GM21619 (cell line): Measurements from ENCODE around the gene MLNR.

Experiments used
- ATAC-seq: cut with Tn5 transposase; IDR thresholded peaks from one replicate; pipeline ENCODE4 v1.9.1; 2021; ENCODE audit not compliant: unreplicated experiment

Gene MLNR

DNA sequence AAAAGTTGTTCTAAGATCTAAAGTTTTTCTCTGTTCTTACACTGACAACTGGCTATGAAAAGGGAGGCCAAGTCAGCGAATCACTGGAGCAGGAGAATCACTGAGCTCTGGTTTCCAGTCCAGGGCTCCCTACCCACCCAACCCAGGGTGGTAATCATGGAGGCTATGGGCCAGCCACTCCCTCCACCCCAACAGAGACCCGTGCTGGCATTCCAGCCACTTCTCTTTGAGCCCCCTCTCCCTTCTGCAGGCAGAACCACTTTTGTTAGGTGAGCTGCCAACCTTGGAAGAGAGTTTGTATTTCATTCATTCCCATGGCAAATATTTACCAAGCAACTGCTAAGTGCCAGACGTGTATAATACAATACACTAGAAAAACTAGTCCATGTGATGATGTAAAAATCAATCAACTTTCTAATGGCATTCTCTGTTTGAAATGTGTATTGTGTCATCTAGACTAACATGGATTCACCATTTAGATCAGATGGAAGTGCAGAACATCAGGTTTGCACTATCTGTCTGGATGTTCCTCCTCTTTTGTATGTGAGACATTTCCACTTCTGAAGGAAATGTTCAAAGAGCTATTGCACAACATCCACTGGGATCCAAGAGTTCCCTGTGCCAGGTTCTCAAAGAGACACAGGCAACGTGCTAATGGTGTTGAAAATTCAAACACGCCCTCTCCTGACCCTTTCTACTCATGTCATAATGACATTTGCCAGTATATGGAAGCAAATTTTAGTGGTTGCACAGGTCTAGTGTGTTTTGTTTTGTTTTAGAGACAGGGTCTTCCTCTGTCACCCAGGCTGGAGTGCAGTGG, 5.3 kb downstream of the MLNR start:
- ATAC-seq: no peak

DNA sequence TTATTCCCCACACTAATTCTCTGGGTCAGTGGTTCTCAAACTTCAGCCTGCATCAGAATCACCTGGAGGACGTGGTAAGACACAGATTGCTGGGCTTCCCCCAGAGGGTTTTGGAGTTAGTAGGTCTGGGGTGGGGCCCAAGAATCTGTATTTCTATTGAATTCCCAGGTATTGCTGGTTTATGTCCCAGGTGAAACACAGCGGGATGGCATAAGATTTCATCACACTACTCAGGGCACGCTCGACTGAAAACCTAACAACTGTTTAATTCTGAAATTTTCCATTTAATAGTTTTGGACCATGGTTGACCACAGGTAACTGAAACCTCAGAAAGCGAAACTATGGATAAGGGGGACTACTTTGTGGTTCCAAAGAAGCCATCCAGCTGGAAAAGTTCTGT, 6.5 kb downstream of the MLNR start:
- no peak for ATAC-seq

DNA sequence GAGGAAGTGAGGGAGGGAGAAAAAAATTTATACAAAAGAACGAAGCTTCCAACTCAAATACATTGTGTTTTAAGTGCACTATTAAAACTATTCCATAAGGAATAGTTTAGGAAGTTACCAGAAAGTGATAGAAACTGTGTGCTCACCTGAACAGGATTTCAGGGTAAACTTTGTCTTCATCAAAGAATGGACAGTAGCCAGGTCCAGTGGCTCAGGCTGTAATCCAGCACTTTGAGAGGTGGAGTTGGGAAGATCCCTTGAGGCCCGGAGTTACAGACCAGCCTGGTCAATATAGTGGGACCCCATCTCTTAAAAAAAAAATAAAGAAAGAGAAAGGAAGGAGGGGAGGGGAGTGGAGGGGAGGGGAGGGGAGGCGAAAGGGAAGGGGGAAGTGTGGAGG, 14.6 kb downstream of the MLNR start:
- no peak for ATAC-seq

DNA sequence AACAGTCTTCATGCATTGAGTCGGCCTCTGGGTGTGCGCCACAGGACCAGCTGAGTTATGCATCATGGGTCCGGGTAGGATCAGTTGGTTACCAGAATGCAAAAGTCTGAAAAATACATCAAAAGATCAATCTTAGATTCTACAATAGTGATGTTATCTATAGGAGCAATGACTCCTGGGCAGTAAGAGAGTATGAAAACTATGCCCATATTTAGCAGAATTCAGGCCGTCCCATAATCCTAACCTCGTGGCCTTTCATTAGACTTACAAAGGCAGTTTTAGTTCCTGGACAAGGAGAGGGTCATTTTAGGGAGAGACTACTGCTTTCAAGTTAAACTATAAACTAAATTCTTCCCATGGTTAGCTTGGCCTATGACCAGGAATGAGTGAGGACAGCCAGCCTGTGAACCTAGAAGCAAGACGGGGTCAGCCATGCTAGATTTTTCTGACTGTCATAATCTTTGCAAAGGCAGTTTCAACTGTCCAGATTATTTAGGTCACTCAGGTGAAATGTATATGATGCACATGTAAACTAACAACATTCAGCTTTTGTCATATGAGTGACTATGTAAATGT, 15.8 kb downstream of the MLNR start:
- no peak for ATAC-seq

DNA sequence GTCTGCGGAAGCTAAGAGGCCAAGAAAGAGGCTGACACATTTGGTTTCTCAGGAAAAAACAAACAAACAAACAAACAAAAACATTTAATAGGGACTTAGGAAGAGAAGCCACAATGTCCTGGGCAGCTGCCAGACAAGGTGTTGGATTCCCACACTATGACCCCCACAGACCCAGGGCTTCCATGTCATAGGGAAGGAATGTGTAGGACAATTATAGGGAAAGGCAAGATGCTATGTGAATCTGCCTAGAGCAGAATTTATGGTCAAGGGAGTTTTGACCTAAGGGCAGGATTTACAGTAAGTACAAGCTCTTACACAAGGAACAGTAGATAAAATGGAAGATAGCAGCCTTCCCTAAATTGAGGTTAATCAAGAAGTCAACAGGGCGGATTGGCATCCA, 18.5 kb downstream of the MLNR start:
- ATAC-seq: no peak

DNA sequence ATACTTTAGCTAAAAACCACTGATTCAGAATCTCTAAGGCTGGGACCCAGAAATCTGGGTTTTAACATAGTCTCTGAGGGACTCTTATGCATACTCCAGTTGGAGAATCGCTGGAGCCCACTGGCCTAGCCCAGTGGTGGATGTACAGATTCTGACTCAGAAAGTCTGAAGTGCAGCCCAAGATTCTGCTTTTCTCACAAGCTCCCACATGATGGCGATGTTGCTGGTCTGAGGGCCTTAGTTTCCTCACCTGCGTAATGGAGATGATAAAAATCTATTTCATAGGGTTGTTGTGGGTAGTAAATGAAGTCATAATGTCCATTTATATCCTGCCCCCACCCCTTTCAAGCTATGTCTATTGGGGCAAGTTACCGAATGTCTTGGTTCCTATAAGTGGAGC, 19.9 kb downstream of the MLNR start:
- ATAC-seq: no peak

DNA sequence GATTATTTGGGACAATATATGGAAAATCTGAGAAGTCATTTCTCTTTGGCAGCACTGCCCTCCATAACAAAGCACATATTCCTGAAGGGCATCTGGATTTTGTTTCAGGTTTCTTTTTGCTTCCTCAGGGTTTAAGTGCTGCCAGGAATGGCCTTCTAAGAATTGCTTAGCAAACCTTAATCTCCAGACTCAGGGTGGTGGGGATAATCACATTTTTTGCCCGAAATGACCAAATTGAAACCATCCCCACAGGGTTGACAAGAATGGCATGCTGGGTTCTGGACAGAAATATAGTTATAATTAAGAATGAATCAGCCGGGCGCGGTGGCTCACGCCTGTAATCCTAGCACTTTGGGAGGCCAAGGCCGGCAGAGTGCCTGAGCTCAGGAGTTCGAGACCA, 21.2 kb downstream of the MLNR start:
- ATAC-seq: no peak

DNA sequence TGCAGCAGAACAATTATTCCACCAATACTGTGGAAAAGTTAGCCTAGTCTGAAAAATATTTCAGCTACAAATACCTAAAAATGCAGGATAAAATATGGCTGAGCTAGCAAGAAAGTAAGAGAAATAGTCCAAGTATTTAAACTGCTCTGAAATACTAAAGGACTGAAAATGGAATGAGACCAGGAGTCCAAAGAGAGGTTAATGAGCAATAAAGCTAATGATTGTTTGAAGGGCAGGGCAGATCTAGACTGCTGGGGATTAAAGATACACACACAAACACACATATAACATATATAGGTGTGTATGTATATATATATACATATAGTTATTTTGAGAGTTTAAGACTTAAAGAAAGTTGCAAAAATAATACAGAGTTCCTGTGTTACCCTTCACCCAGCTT, 25.0 kb downstream of the MLNR start:
- no peak for ATAC-seq

DNA sequence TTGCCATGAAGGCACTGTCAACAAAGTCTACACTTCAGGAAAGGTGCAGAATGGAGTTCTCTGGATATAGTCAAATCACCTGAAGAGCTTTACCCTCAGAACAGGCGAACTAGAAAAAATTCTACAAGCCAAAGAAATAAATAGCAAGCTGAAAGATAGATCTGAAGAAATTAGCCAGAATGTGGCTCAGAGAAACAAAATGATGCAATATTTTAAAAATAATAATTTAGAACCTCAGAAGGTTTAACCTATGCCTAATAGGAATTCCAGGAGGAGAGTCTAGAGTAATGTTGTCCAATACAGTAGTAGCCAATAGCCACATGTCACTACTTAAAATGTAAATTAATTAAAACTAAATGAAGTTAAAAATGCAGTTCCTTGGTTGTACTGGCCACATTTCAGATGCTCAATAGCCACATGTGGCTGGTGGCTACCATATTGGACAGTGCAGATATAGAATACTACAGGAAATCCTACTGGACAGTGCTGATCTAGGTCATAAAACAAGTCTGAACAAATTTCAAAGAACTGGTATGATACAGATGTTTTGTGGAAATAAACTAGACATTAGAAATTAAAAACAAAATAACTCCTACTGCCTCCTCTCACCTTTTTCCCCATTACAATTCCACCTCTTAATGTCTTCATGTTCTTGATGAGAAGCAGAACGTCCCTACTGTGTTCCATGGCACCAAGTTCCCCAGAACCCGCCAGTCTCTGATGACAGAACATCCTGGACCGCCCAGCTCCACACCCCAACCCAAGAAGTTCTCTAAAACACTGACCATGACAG, 26.9 kb downstream of the MLNR start:
- ATAC-seq: peak; percentile 35

DNA sequence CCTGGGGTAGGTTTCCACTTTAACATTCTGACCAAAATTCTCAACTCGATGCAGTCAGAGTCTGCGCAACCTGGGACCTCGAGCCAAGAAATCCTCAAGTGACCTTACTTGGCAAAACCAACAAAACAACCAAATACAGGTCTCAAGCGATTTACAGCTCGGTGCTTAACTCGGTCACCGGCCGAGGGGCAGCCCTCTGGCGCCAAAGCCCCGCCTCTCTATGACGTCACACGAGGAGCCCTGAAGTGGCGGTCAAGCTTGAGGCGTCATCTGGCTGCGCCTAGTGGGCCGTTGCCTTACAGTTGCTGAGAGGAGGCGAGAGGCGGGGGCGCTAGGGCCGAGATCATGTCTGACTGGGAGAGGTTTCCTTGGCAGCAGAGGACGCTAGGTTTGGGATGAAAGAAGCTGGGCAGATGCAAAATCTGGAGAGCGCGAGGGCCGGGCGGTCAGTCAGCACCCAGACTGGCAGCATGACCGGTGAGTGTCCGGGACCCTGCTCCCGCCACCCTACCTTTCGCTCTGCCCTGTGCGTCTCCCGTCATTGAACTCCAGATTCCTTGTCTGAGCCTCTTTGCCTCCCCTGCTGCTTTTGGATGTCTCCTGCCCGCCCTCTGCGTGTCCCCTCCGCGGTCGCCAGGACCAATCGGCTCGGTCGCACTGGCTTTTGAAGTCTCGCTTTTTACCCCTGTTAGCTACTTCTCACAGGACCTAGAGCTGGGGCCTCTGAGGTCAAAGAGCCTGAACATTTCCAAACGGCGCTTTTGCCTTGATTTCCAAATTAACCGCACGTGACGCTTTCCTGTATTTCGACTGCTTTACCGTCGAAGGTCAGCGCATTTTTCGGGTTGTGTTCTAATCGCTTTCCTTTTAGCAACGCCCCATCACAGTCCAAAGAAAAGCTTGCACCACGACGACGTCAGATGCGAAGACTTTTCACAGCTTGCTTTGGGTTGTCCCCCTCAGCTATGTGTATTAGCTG, 27.8 kb downstream of the MLNR start, which contains the start of gene CDADC1:
Gene CDADC1 (plus strand): TSS at position 283 of the 979 bp plus-strand sequence. CDS start 113 bp downstream, at position 396.
- peak; percentile 96 for ATAC-seq

DNA sequence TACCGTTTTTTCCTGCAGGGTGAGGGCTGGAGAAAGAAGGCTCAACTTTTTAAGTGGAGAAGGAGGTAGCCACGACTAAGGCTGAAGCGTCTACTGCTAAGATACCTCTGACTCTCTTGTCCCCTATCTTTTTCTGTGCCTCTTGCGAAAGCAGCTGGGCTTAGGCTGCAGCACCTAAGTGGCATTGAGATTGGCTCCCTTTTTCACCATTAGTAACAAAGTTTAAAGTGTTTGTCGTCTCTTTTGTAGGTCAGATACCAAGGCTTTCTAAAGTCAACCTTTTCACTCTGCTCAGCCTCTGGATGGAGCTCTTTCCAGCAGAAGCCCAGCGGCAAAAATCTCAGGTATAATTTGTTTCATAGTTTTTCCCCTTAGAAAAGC, 28.5 kb downstream of the MLNR start:
- no peak for ATAC-seq

DNA sequence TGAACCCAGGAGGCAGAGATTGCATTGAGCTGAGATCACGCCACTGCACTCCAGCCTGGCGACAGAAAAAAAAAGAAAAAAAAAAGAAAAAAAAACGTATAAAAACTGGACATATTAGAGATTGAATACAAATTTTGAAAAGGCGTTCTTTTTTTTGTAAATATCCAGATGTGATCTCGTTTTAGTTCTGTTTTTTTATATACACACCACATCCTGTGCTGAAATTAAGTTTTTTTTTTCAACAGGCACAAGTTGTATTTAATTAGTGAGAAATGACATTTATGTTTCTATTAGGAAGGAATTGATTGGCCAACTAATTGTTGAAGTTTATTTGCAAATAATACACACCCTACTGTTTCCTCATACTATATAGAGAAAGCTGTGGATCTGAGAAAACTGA, 31.2 kb downstream of the MLNR start:
- ATAC-seq: no peak

DNA sequence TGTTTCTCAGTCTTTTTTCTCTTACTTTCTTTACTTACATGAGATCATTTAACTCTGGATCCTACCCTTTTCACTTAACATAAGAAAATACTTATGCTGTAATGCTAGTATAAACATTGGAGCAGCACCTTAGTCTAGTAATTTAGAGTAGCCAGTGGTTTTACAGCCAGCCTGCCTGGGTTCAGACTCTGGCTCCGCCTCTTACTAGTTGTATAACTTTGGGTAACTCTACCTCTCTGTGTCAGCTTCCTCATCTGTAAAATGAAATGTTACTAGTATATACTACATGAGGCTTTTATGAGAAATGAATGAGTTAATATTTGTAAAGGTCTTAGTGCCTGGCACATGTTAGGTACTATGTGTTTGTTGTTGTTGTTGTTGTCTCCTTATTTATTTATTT, 33.2 kb downstream of the MLNR start:
- ATAC-seq: no peak

DNA sequence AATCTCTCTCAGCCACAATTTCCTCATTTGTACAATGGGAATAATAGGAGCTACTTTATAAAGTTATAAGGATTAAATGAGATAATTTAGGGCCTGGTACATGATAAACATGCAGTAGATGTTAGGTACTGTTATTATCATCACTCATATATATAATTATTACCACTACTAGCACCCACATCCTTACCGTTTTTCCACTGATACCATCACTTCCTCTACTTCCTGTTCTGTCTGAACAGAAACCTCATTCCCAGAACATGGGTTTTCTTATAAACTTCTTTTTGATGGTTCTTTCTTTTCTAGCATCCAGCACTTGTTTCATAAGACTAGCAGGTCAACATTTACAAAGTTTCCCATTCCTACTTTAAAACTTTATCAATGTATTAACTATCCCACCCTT, 33.9 kb downstream of the MLNR start:
- no peak for ATAC-seq

DNA sequence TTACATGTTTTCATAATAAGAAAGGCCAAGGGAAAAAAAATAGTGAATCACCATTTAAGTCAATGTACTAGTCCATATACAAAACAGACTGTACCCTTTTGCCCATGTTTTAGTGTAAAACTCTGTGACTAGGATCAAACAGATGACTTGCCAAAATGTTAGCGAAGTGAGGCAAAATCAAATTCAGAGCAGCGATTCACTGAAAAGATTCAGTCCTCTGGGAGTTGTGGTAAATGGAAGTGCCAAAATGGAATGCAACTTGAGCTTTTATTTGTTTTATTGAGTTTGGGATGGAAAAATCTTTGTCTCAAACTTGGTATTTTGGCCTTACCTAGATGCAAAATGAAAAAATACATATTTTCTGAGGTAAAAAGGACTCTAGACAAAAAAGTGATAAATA, 36.7 kb downstream of the MLNR start:
- no peak for ATAC-seq

DNA sequence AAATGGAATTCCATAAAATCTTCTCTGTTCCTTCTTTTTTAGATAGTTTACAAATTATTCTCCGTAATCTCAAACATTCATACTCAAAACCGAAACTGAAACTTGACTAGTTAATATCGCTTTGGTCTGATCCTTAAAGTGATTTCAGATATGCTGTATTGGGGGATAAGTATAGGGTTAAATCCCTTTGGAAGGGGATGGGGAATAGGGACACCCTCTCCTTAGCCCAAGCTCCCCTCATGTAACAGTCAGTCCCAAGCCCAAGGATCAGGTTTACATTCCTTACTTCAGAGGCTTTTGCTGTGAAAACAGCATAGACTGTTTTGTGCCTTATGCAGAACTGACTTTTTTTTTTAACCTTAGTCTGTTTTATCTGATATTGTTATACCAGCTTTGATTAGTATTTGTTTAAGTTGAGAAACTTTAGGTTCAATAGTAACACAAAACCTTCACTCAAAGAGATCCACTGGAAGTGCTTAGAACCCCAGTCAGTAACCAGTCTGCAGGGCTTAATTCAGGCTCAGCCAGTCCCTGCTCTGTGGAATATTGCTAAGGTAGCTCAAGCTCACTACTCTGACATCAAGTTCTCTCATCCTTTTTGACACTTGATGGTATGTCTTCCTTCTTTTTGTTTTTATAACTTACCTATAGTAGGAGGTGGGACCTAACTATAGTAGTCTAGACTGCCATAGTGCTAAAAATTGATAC, 38.1 kb downstream of the MLNR start:
- no peak for ATAC-seq

DNA sequence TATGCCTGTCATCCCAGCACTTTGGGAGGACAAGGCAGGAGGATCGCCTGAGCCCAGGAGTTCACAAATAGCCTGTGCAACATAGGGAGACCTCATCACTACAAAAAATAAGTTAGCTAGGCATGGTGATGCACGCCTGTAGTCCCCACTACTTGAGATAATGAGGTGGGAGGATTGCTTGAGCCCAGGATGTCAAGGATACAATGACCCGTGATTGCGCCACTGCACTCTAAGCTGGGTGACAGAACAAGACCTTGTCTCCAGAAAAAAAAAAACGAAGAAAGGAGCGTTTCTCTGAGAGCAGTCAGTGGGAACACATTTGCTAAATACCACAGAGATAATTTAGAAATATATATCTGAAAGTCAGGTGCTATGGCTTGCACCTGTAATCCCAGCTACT, 39.4 kb downstream of the MLNR start:
- ATAC-seq: no peak

DNA sequence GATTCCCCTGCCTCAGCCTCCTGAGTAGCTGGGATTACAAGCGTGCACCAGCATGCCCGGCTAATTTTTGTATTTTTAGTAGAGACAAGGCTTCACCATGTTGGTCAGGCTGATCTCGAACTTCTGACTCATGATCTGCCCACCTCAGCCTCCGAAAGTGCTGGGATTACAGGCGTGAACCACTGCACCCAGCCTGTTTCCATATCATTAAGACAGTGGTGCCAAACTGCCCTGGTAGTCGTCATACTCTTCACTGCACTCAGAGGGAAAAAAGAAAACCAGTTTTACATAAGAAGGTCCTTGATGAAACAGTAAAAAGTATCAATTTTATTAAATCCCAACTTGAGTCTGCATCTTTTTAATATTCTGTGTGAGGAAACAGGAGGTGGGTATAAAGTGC, 42.5 kb downstream of the MLNR start:
- ATAC-seq: no peak

DNA sequence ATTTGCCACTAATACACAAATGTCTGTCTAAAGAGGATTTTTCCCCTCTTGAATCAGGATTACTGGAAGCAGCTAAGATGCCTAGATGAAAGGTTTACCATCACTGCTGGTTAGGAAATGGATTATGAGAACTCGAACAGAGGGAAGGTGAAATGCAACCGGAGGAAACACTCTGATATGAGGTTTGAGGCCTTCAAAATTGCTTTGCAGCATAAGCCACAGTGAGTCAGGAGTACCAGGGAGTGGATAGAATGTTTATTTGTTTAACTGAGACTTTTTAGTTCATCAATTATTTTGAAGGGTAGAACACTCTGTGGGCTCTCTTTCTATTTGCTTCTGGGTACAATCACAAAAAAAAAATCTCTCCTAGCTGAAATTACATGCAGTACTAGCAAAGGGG, 45.7 kb downstream of the MLNR start:
- ATAC-seq: no peak

DNA sequence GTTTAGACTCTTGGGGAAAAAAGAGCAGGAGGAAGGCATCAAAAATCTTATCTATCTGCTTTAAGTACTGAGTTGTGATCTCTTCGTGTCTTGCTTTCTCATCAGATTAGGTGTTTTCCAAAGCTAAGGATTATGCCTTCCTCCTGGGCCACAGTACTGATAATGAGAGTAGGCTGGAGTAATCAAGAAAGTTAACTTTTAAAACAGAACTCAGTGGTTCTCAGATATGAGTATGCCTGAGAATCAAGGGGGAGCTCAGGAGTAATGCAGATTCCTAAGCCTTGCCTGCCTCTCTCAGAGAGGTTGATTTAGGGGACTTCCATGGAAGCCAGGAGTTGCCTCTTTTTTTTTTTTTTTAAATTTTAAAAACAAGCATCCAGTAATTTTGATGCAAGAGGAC, 51.1 kb downstream of the MLNR start:
- no peak for ATAC-seq
